ENCODE results near the gene ZNF277.

DNA sequence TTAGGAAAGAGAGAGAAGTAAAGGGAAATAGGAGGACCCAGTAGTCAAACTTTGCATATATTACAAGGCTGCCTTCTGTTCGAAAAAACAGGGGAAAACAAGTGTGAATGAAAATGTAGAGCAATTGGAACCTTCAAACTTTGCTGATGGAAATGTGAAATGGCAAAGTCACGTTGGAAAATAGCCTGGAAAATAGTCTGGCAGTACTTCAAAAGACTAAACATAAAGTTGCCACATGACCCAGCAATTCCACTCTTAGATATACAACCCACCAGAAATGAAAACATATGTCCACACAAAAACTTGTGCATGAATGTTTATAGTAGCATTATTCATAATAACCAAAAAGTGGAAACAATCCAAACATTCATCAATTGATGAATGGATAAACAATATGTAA lies 165.2 kb downstream of the ZNF277 start:
- TF ChIP-seq CTCF (IDR thresholded peaks at IDR 0.05) = no peak
- no peak for TF ChIP-seq POLR2A (IDR thresholded peaks at IDR 0.05)
